HG03045 (cell line): Measurements from ENCODE around the gene KCNN3.

Experiments used
- ATAC-seq: cut with Tn5 transposase; IDR thresholded peaks from one replicate; pipeline ENCODE4 v1.9.1; 2021; ENCODE audit warnings: mild to moderate bottlenecking, moderate library complexity; ENCODE audit not compliant: unreplicated experiment

Gene KCNN3

GRCh38 chr1:154774175-154774855 is 95.8 kb downstream of the KCNN3 start:
- ATAC-seq: no peak

- ATAC-seq: no peak
Measured at GRCh38 chr1:154773551-154773950, 96.5 kb downstream of the KCNN3 start.

GRCh38 chr1:154772606-154773506 is 97.2 kb downstream of the KCNN3 start:
- ATAC-seq: no peak

GRCh38 chr1:154772056-154772455 is 98.0 kb downstream of the KCNN3 start:
- no peak for ATAC-seq

GRCh38 chr1:154770897-154771594 is 99.0 kb downstream of the KCNN3 start:
- no peak for ATAC-seq

- no peak for ATAC-seq
Measured at GRCh38 chr1:154769193-154769895, 100.7 kb downstream of the KCNN3 start.

- no peak for ATAC-seq
Measured at GRCh38 chr1:154768456-154769125, 101.5 kb downstream of the KCNN3 start.

- ATAC-seq: no peak
Measured at GRCh38 chr1:154767315-154768240, 102.5 kb downstream of the KCNN3 start.

- ATAC-seq: no peak
Measured at GRCh38 chr1:154765970-154766369, 104.1 kb downstream of the KCNN3 start.

- no peak for ATAC-seq
Measured at GRCh38 chr1:154764773-154765172, 105.3 kb downstream of the KCNN3 start.

GRCh38 chr1:154764181-154764580 is 105.9 kb downstream of the KCNN3 start:
- ATAC-seq: no peak

- ATAC-seq: no peak
Measured at GRCh38 chr1:154760469-154760933, 109.6 kb downstream of the KCNN3 start.

GRCh38 chr1:154759793-154760192 is 110.3 kb downstream of the KCNN3 start:
- ATAC-seq: no peak

GRCh38 chr1:154759196-154759595 is 110.9 kb downstream of the KCNN3 start:
- ATAC-seq: no peak

GRCh38 chr1:154758346-154758745 is 111.7 kb downstream of the KCNN3 start:
- no peak for ATAC-seq

GRCh38 chr1:154756793-154757548 is 113.1 kb downstream of the KCNN3 start:
- ATAC-seq: no peak

GRCh38 chr1:154755858-154756730 is 114.0 kb downstream of the KCNN3 start:
- no peak for ATAC-seq
